GM12878 (cell line): ENCODE results near the gene SNX32. TPM values are rescaled to one million over a fixed set of nuclear protein-coding genes. Genes with fewer than 3 reads are reported as not detected.

Experiments
- CEBPZ ChIP-seq: fragments of 150-350 bp; IDR thresholded peaks from 2 replicates; pipeline ENCODE4 v1.6.1; 2016; ENCODE audit warnings: low read depth, low read length
- EGR1 ChIP-seq, 2 experiments: IDR thresholded peaks; 1 replicate in 1 of 2; 2 replicates in 1 of 2; pipeline ENCODE4 v1.6.1; 2011 to 2012; ENCODE audit warnings: low read depth in 2 of 2, low read length in 2 of 2, borderline replicate concordance in 1 of 2, mild to moderate bottlenecking in 1 of 2, moderate library complexity in 1 of 2
- KLF5 ChIP-seq: fragments of 450-650 bp; IDR thresholded peaks from 2 replicates; pipeline ENCODE4 v1.6.1; 2014; ENCODE audit warnings: mild to moderate bottlenecking; ENCODE audit not compliant: partially characterized antibody
- MEF2B ChIP-seq: fragments of 450-650 bp; IDR thresholded peaks from 2 replicates; pipeline ENCODE4 v1.6.1; 2018; ENCODE audit warnings: mild to moderate bottlenecking, moderate library complexity; ENCODE audit not compliant: partially characterized antibody, poor library complexity, severe bottlenecking
- NR2C1 ChIP-seq: fragments of 450-650 bp; IDR thresholded peaks from 2 replicates; pipeline ENCODE4 v1.6.1; 2017; ENCODE audit warnings: antibody characterized with exemption, mild to moderate bottlenecking, moderate library complexity
- NRF1 ChIP-seq: conservative IDR thresholded peaks from 2 replicates; pipeline ENCODE4 v1.6.1; 2011; ENCODE audit warnings: mild to moderate bottlenecking, low read depth, low read length, improper control_type of control experiment
- PAX5 ChIP-seq: IDR thresholded peaks from 2 replicates; pipeline ENCODE4 v1.6.1; 2011; ENCODE audit warnings: low read depth, low read length, borderline replicate concordance
- RB1 ChIP-seq: fragments of 450-650 bp; formaldehyde crosslinking; IDR thresholded peaks from 2 replicates; pipeline ENCODE4 v1.6.1; 2017; ENCODE audit warnings: mild to moderate bottlenecking, borderline replicate concordance
- REST ChIP-seq: IDR thresholded peaks from 2 replicates; pipeline ENCODE4 v1.6.1; 2012; ENCODE audit warnings: mild to moderate bottlenecking, low read depth, low read length
- RUNX3 ChIP-seq: IDR thresholded peaks from 2 replicates; pipeline ENCODE4 v1.6.1; 2012; ENCODE audit warnings: low read length, inconsistent platforms
- SIN3A ChIP-seq: IDR thresholded peaks from 2 replicates; pipeline ENCODE4 v1.6.1; 2012; ENCODE audit warnings: low read depth, low read length, improper control_type of control experiment
- SIX5 ChIP-seq: IDR thresholded peaks from 2 replicates; pipeline ENCODE4 v1.6.1; 2011; ENCODE audit warnings: mild to moderate bottlenecking, low read depth, low read length, moderate library complexity; ENCODE audit not compliant: severe bottlenecking
- SUPT20H ChIP-seq: IDR thresholded peaks from 2 replicates; pipeline ENCODE4 v1.6.1; 2011; ENCODE audit warnings: low read depth, mild to moderate bottlenecking, low read length, moderate library complexity, borderline replicate concordance; ENCODE audit not compliant: control insufficient read depth
- SUZ12 ChIP-seq: fragments of 200-600 bp; sonication (generic); IDR thresholded peaks from one replicate; pipeline ENCODE4 v1.6.1; 2018; ENCODE audit warnings: antibody characterized with exemption, mild to moderate bottlenecking; ENCODE audit not compliant: unreplicated experiment
- TAF1 ChIP-seq: IDR thresholded peaks from 2 replicates; pipeline ENCODE4 v1.6.1; 2011; ENCODE audit warnings: mild to moderate bottlenecking, low read depth, low read length, borderline replicate concordance
- TBL1XR1 ChIP-seq: IDR thresholded peaks from 2 replicates; pipeline ENCODE4 v1.6.1; 2012; ENCODE audit warnings: low read depth, low read length, improper control_type of control experiment
- TCF3 ChIP-seq: IDR thresholded peaks from 2 replicates; pipeline ENCODE4 v1.6.1; 2012; ENCODE audit warnings: low read depth, mild to moderate bottlenecking, low read length, borderline replicate concordance; ENCODE audit not compliant: insufficient read depth
- ZNF384 ChIP-seq: IDR thresholded peaks from 2 replicates; pipeline ENCODE4 v1.6.1; 2012; ENCODE audit warnings: low read depth, mild to moderate bottlenecking, low read length, improper control_type of control experiment, borderline replicate concordance
- polyA plus RNA-seq, 11 experiments: library from polyadenylated mRNA; depleted of rRNA in 4 of 11; unstranded in 6 of 11; stranded (reverse) in 5 of 11; fragments of >200 nt; fragmentation: Nextera tagmentation in 4 of 11; fragmentation: Illumina TruSeq in 1 of 11; extraction: Ambion mirVana in 4 of 11; extraction: Trizol in 1 of 11; gene quantifications; 1 replicate in 1 of 11; 2 replicates in 10 of 11; pipeline versions ENCODE4 v1.2.1 to v1.2.3, GENCODE V29; 2011 to 2016; ENCODE audit warnings: inconsistent platforms in 2 of 11, missing spikeins in 2 of 11, low read depth in 1 of 11
- total RNA-seq, 4 experiments: library from RNA; depleted of rRNA in 3 of 4; stranded (reverse); fragments of >200 nt in 3 of 4; fragmentation: Illumina TruSeq in 1 of 4; extraction: Trizol in 1 of 4; gene quantifications; 2 replicates each; pipeline versions ENCODE4 v1.2.1 to v1.2.3, GENCODE V29; 2013 to 2021

The SNX32 gene
- total and polyA plus RNA-seq, 10 of the 15 experiments (the other 5 are each of a cell fraction or from before 2014, with no cell fraction given): 0.04 to 1.5 (median 0.11) TPM; not detected in 1

DNA sequence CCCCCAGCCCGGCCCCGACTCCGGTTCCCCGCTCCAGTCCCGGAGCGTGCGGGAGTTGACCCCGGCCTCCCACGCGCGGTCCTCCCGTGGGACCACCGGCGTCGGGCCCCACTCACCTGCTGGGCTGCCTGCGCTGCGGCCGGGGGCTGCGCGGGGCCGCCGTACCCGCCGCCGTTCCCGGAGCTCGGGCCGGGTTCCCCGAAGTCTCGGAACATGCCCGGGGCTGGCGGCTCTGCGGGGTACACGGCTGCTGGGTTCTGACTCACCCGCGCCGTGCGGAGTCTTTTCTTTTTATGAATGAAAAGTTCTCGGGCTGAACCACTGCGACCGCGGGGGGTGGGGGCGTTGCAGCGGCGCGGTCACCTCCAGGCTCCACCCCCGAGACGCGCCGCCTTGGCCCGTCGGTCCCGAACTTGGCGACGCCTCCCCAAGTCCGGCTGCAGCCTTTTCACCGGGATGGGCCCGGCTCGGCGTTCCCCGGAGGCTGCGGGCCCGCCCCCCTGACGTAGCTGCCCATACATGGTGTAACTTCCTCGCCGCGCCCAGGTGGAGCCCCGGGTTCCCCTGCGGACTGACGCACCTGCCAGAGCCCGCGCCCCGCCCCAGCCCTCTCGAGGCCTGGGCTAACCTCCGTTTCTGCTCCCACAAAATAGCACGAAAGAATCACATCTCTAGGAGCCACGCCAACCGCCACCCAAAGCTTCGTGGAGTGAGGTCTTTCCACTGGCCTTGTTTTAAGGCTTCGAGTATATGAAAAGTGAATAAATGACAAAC lies 66.5 kb downstream of the SNX32 start, which contains the start of gene FOSL1 (continued):
- TF ChIP-seq CEBPZ (no peak), KLF5 (peak; percentile 92), PAX5 (no peak), NR2C1 (0 out of 2 replicates have a peak, but pooled peaks have one; percentile 21), REST (no peak), TAF1 (peak; percentile 61; the same call in 1 of the 2 replicates), RUNX3 (peak; percentile 54; the same call in 1 of the 2 replicates), SIN3A (no peak), SIX5 (no peak), MEF2B (no peak), NRF1 (no peak), EGR1 (IDR thresholded peaks at IDR 0.05; ENCODE audit: borderline replicate concordance in 1 of 2, low read depth in 2 of 2, low read length in 2 of 2) (peak in 1 of 2 experiments; percentile 9; a peak in 1 of 3 replicates), SUZ12 (no peak), ZNF384 (no peak), SUPT20H (no peak), TBL1XR1 (no peak), TCF3 (peak; percentile 54), RB1 (0 out of 2 replicates have a peak, but pooled peaks have one; percentile 25)
